ENCODE results near the gene ANKHD1. TPM values are rescaled to one million over a fixed set of nuclear protein-coding genes. Genes with fewer than 3 reads are reported as not detected.

The ANKHD1 gene
- total RNA-seq, 1 experiment from 2014 or later: 63.7 TPM

DNA sequence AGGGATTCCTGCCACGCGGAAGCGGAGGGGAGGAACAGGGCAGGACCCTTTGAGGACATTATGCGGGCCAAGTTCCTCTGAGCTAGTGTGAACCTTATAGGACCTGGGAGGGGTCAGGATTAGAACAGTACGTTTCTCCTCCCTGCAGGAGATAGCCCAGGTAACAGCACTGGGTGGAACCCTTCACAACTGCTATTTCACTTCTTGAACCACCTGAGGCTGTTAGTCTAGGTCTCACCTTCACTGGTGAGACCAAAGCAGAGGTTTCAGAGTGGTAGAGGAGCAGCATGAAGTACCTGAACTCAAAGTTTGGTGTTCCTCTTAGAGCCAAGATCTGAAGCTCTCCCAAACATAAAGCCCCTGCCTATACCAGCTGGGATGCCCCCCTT, 146.7 kb downstream of the ANKHD1 start:
- Histone ChIP-seq H3K4me1 (replicated peaks) (peaks cover 12% of the 10 kb centered on the region), H3K4me3 (no peak overlapping the region), H3K36me3 (peaks cover 71% of the 10 kb centered on the region), H3K9me3 (replicated peaks) (no peaks in the 10 kb centered on the region), H3K27ac (no peak overlapping the region), H3K27me3 (replicated peaks) (no peaks in the 10 kb centered on the region)
- no peak for DNase-seq (ENCODE audit: low read depth in 1 of 2, low spot score in 2 of 2)

DNA sequence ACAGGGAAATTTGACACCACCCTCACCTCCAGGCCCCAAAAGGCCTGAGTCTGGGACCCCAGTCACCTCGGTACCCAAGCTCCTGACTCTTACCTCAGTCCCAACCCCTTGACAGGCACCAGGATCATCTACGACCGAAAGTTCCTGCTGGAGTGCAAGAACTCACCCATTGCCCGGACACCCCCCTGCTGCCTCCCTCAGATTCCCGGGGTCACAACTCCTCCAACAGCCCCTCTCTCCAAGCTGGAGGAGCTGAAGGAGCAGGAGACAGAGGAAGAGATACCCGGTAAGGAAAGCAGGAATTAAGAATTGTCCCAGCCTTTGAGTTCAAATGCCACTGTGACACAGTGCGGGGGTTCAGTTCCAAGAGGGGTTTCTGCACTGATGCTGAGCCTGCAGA, 147.2 kb downstream of the ANKHD1 start:
- DNase-seq (ENCODE audit: low read depth in 1 of 2, low spot score in 2 of 2): no peak
- H3K4me1 ChIP-seq (replicated peaks): peaks cover 15% of the 10 kb centered on the region
- H3K4me3 ChIP-seq: no peak overlapping the region
- H3K27me3 ChIP-seq (replicated peaks): no peaks in the 10 kb centered on the region
- peaks cover 71% of the 10 kb centered on the region for H3K36me3 ChIP-seq
- no peak overlapping the region for H3K27ac ChIP-seq
- no peaks in the 10 kb centered on the region for H3K9me3 ChIP-seq (replicated peaks)

DNA sequence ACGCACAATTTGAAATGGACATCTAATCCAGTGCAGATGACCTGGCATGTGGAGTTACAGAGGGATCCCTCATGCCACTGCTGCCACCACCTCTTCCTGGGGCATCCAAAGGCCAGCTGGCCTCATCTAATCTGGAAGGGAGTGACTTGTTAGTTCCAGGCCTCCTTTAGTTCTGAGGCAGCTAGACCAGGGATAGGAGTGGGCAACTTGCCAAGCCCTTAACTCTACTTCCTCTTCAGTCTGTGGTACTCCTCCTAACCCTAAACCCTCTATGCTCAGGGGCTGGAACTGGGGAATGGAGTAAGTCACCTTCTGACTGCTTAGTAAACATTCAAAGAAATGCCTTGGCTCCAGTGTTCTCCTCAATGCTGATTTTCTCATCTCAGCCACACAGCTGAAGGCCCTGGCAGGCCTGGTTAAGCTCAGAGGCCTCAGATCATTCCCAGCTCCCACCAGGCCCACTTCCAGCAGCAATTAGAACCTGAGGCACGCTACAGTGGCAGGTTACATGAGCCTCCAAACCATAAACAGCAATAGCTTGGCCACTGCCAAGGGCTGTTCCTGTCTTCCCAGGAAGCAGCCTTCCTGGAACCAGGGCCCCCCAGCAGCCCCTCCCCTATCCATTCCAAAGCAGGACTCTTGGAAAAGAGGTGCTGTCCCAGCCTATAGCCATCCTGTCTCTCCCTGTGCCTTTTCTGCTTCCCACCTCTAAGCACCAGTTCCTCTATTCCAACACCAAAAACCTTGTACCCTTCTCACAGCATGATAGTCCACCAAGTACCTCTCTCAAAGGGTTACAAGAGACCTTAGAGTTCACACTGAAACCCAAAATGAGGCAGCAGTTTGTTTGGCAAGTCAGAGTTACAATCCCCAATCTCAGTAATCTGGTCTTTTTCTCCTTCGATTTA, 147.9 kb downstream of the ANKHD1 start:
- H3K4me3 ChIP-seq: no peak overlapping the region
- peaks cover 19% of the 10 kb centered on the region for H3K4me1 ChIP-seq (replicated peaks)
- H3K36me3 ChIP-seq: peaks cover 73% of the 10 kb centered on the region
- no peak overlapping the region for H3K27ac ChIP-seq
- peak; percentile 31 to 44 for DNase-seq (ENCODE audit: low read depth in 1 of 2, low spot score in 2 of 2)
- H3K9me3 ChIP-seq (replicated peaks): no peaks in the 10 kb centered on the region
- no peaks in the 10 kb centered on the region for H3K27me3 ChIP-seq (replicated peaks)

GRCh38 chr5:140550147-140551079, 148.8 kb downstream of the ANKHD1 start:
- Histone ChIP-seq H3K27me3 (replicated peaks) (no peaks in the 10 kb centered on the region), H3K4me1 (replicated peaks) (peaks cover 20% of the 10 kb centered on the region), H3K4me3 (no peak overlapping the region), H3K36me3 (peaks cover 75% of the 10 kb centered on the region), H3K27ac (no peak overlapping the region), H3K9me3 (replicated peaks) (no peaks in the 10 kb centered on the region)
- no peak for DNase-seq (ENCODE audit: low read depth in 1 of 2, low spot score in 2 of 2)

- peaks cover 82% of the 10 kb centered on the region for H3K36me3 ChIP-seq
- peak in 1 of 2 experiments; percentile 44 for DNase-seq (ENCODE audit: low read depth in 1 of 2, low spot score in 2 of 2)
- no peaks in the 10 kb centered on the region for H3K27me3 ChIP-seq (replicated peaks)
- no peaks in the 10 kb centered on the region for H3K9me3 ChIP-seq (replicated peaks)
- H3K4me3 ChIP-seq: no peak overlapping the region
- H3K27ac ChIP-seq: no peak overlapping the region
- peaks cover 29% of the 10 kb centered on the region for H3K4me1 ChIP-seq (replicated peaks)
Measured at GRCh38 chr5:140551872-140552271, 150.2 kb downstream of the ANKHD1 start.

- peaks cover 85% of the 10 kb centered on the region for H3K36me3 ChIP-seq
- H3K27me3 ChIP-seq (replicated peaks): no peaks in the 10 kb centered on the region
- H3K9me3 ChIP-seq (replicated peaks): no peaks in the 10 kb centered on the region
- H3K4me3 ChIP-seq: no peak overlapping the region
- H3K27ac ChIP-seq: no peak overlapping the region
- no peak for DNase-seq (ENCODE audit: low read depth in 1 of 2, low spot score in 2 of 2)
- H3K4me1 ChIP-seq (replicated peaks): peaks cover 26% of the 10 kb centered on the region
Measured at GRCh38 chr5:140553657-140554056, 152.0 kb downstream of the ANKHD1 start.

DNA sequence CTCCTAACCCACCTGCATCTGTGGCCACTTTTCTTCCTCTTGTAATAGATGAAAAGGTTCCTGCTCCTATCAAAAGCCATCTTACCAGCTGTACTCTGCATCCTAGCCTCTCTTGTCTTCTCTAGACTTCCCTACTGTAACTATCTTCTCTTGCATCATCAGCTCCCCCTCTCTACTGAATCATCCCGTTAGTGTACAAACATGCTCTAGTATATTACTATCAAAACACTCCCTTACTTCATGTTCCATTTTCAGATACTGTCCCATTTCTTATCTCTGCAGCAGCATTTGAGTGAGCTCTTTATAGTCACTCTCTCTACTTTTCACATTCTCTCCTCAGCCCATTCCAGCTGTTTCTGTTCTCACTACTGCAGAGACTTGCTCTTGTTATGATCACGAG, 152.8 kb downstream of the ANKHD1 start:
- H3K4me1 ChIP-seq (replicated peaks): peaks cover 26% of the 10 kb centered on the region
- H3K4me3 ChIP-seq: no peak overlapping the region
- H3K27ac ChIP-seq: no peak overlapping the region
- DNase-seq (ENCODE audit: low read depth in 1 of 2, low spot score in 2 of 2): no peak
- peaks cover 77% of the 10 kb centered on the region for H3K36me3 ChIP-seq
- no peaks in the 10 kb centered on the region for H3K27me3 ChIP-seq (replicated peaks)
- no peaks in the 10 kb centered on the region for H3K9me3 ChIP-seq (replicated peaks)

DNA sequence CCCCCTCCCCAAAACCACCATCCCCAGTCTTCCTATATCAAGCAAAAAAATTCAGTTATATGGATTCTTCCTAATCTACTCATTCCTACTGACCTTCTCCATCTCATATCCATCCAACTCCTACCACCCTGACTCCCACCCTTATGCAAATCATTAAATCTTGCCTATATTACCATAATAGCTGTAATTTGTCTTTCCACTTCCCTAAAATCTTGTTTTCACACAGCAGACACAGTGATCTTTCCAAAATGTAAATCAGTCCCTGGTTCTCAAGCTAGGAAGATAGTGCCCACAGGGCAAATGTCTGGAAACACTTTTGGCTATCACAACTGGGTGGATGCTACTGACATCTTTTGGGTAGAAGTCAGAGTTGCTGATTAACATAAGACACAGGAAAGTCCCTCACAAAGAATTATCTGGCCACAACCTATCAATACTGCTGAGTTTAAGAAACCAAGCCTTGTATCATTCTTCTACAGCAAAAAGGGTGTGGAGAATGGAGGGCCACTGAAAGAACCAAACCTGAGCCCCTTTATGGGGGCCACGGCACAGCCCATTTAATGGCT, 154.2 kb downstream of the ANKHD1 start:
- Histone ChIP-seq H3K4me1 (replicated peaks) (peaks cover 26% of the 10 kb centered on the region), H3K4me3 (peak overlapping the region; percentile 78; the same call in 1 of the 2 replicates), H3K9me3 (replicated peaks) (no peaks in the 10 kb centered on the region), H3K27ac (no peak overlapping the region), H3K36me3 (peaks cover 63% of the 10 kb centered on the region), H3K27me3 (replicated peaks) (no peaks in the 10 kb centered on the region)
- DNase-seq (ENCODE audit: low read depth in 1 of 2, low spot score in 2 of 2): no peak

- Histone ChIP-seq H3K27ac (peak overlapping the region; percentile 70), H3K4me3 (peak overlapping the region; percentile 78), H3K27me3 (replicated peaks) (no peaks in the 10 kb centered on the region), H3K36me3 (peaks cover 57% of the 10 kb centered on the region), H3K9me3 (replicated peaks) (no peaks in the 10 kb centered on the region), H3K4me1 (replicated peaks) (peaks cover 26% of the 10 kb centered on the region)
- DNase-seq (ENCODE audit: low read depth in 1 of 2, low spot score in 2 of 2): peak in 1 of 2 experiments; percentile 43
Measured at GRCh38 chr5:140556438-140556837, 154.8 kb downstream of the ANKHD1 start.

DNA sequence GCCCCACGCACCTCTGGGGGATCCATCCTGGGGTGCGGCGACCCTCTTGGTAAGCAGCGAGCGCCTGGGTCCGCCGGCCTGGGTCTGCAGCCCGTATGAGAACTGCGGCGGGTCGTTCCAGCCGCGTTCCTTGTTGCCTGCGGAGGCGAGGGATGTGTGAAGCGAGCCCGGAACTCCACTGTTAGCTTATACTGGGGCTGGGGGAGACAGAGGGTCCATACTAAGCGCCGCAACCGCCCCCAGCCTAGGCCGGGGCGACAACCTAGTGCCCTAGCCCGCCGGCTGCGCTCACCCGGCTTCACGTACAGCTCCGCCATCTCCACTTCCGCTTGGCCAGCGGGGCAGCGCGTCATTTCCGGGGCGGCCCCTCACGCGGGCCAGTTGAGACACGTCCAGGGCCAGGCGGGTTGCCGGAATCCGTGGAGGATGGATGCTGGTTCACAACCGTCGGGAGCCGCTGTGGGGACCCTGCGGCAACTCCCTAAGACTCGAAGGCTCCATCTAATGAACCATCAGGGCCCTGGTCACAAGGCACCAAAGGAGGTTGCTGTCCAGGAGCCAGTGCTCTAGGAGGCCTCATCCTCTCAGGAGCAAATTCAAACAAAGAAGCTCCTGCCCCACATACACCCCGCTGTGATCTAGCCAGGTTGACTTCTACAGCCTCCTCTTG, 155.6 kb downstream of the ANKHD1 start, which contains the start of gene SRA1:
SRA1 (minus strand) TSS at position 338 of the 670 bp plus-strand sequence; CDS start at position 317, 21 bp downstream.
- Histone ChIP-seq H3K27me3 (replicated peaks) (no peaks in the 10 kb centered on the region), H3K4me3 (peak within 1 kb of the TSS; percentile 78), H3K36me3 (peaks cover 49% of the 10 kb centered on the region), H3K27ac (peak within 1 kb of the TSS; percentile 70), H3K4me1 (replicated peaks) (peaks cover 26% of the 10 kb centered on the region), H3K9me3 (replicated peaks) (no peaks in the 10 kb centered on the region)
- peak; percentile 94 to 96 for DNase-seq (ENCODE audit: low read depth in 1 of 2, low spot score in 2 of 2)

- H3K9me3 ChIP-seq (replicated peaks): no peaks in the 10 kb centered on the region
- H3K27me3 ChIP-seq (replicated peaks): no peaks in the 10 kb centered on the region
- H3K27ac ChIP-seq: peak overlapping the region; percentile 70
- peaks cover 44% of the 10 kb centered on the region for H3K36me3 ChIP-seq
- no peak for DNase-seq (ENCODE audit: low read depth in 1 of 2, low spot score in 2 of 2)
- peak overlapping the region; percentile 78 for H3K4me3 ChIP-seq
- H3K4me1 ChIP-seq (replicated peaks): peaks cover 26% of the 10 kb centered on the region
Measured at GRCh38 chr5:140557965-140558364, 156.3 kb downstream of the ANKHD1 start.

GRCh38 chr5:140558542-140558941, 156.9 kb downstream of the ANKHD1 start:
- no peaks in the 10 kb centered on the region for H3K27me3 ChIP-seq (replicated peaks)
- no peaks in the 10 kb centered on the region for H3K9me3 ChIP-seq (replicated peaks)
- H3K4me3 ChIP-seq: no peak overlapping the region
- no peak for DNase-seq (ENCODE audit: low read depth in 1 of 2, low spot score in 2 of 2)
- H3K4me1 ChIP-seq (replicated peaks): peaks cover 30% of the 10 kb centered on the region
- H3K36me3 ChIP-seq: peaks cover 38% of the 10 kb centered on the region
- H3K27ac ChIP-seq: no peak overlapping the region

- Histone ChIP-seq H3K27me3 (replicated peaks) (no peaks in the 10 kb centered on the region), H3K9me3 (replicated peaks) (no peaks in the 10 kb centered on the region), H3K4me3 (no peak overlapping the region), H3K4me1 (replicated peaks) (peaks cover 31% of the 10 kb centered on the region), H3K36me3 (peaks cover 29% of the 10 kb centered on the region), H3K27ac (no peak overlapping the region)
- DNase-seq (ENCODE audit: low read depth in 1 of 2, low spot score in 2 of 2): peak in 1 of 2 experiments; percentile 41
Measured at GRCh38 chr5:140560227-140560626, 158.6 kb downstream of the ANKHD1 start.

Data from SJSA1 (cell line).